HG02588 (cell line): ENCODE results near the gene WDR43.

Source experiments
- ATAC-seq: cut with Tn5 transposase; IDR thresholded peaks from one replicate; pipeline ENCODE4 v1.9.1; 2021; ENCODE audit warnings: mild to moderate bottlenecking, moderate library complexity; ENCODE audit not compliant: unreplicated experiment

The WDR43 gene

DNA sequence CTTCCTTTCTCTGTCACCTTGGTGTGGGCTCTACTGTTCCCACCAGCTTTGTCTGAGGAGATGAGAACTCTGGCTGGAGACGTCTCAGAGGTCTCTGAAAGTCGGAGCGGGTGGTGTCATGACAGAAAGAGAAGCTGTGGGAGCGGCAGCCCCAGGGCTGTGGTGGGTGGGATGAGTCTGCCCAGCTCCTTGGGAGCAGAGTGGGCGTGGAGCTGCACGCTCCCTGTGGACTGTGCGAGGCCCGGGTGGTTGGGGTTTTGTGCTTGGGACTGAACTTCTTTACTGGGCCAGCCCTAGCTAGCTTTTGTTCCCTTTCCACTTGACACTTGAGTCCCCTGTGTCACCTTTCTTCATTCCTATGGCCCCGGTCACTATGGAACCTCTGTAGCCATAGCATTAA is 97.0 kb downstream of the WDR43 start:
- no peak for ATAC-seq

DNA sequence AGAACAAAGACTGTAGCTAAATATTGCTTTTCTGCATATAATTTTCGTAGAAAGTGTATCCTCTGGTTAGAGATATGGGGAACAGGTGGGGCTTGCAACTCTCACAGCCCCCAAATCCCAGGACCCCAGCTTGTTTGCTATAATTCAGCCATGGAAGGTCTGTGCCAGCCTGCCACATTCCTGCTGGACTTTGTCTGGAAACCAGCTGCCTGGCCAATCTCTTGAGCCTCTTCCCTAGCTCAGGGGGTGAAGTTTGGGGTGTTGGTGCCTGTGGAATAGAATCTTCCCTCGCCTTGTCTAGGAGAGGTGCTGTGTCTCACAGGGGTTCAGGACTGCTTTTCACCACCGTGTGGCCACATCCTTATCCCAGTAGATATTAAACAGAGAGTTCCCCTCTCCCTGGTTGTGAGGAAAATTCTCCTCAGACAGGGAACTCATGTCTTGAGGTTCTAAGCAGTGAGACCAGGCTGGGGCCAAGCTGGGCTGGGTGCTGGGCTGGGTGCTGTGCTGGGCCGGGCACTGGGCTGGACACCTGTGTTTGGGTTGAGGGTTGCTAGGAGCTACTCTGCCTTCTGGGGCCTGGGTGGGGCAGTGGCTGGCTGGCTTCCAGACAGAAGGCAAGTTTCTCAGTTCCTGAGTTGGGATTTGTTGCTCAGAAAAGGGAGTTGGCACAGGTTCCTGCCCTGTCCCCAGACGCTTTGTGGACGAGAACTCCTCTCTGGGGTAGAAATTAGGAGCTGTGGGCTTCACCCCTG is 98.9 kb downstream of the WDR43 start:
- ATAC-seq = no peak

DNA sequence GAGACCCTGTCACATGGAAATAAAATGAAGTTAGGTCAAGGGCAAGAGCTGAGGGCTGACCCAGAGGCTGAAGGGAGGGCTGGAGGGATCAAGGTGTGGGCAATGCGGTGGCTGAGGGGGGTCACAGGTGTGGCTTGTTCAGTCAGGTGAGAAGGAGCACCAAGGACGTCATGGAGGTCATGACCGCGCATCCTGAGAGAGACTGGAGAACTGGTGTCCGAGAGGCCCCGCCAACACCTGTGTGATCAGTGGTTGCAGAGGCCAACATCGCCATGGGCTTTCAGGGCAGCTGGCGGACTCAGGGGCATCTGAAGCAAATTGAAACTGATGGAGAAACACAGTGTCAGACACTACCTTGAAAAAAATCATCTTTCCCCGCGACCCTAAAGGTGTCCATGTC is 99.6 kb downstream of the WDR43 start:
- no peak for ATAC-seq

DNA sequence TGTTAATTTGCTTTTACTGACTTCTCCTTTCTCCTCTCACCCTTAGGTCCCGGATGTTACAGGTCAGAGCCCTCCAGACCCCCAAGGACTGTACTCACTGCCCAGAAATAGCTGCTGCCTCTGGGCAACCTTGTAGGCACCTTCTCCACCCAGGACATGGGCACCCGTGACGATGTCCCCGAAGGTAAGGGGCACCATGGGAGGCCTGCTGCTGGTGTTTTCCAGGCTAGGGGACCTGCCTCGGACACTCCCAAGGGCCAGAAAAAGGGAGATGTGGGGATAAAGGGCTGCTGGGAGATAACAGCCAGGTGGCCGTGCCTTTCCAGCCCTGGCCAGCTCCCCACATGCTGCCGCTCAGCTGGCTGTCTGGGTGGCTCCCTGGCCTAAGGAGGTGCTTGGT is 100.2 kb downstream of the WDR43 start:
- no peak for ATAC-seq

DNA sequence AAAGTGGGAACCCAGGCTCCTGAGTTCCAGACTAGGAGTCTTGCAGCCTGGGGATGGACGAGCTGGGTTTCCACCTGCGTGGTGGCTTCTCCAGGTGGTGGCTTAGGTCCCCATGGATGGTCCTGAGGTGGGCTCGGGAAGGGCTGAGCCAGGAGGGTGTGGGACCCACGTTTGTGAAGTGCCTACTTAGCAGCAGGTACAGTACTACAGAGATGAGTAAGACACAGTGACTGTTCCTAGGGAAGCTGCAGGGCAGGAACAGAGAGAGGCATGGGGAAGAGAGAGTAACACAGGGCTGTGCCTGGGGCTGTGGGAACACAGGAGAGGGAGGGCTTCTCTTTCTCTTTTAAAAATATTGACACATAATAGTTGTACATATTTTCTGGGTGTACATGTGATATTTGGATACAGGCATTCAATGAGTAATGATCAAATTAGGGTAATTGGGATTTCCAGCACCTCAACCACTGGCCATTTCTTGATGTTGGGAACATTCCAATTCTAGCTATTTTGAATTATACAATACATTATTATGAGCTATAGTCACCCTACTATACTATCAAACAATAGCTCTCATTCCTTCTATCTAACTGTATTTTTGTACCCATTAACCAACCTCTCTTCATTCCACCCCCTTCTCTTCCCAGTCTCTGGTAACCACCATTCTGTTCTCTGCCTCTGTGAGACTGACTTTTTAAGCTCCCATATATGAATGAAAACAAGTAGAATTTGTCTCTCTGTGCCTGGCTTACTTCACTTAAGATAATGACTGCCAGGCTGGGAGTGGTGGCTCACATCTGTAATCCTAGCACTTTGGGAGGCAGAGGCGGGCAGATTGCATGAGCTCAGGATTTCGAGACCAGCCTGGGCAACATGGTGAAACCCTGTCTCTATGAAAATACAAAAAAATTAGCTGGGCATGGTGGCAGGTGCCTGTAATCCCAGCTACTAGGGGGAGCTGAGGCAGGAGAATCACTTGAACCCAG is 101.6 kb downstream of the WDR43 start:
- no peak for ATAC-seq

DNA sequence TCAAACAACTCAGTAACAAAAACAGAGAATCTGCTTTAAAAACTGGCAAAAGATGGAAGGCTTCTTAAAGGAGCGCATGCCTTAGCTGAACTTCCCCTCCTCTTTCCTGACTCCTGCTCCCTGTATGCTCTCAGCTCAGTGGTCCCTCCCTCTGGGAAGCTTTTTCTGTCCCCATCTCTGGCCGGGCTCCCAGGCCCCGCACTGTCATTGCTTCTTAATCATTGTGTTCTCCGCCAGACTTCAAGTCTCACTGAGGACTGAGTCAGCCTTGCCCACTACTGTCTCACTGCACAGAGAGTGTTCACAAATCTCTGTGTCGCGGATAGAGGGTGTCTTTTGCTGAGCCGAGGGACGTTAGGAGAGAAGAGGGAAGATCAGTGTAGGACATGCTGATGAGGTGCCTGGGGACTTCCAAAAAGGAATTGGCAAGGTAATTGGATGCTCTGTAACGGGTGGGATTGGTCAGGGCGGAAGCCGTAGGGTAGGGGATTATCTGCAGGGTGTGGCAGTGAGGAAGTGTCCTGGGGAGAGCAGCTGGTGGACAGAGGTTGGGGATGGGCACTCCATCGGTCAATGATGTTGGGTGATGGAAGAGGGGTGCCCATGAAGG is 102.9 kb downstream of the WDR43 start:
- no peak for ATAC-seq
